Glomerular visceral epithelial cell (primary cell): ENCODE measurements around the gene MUCL3.
A peak's percentile ranks its signal among the peaks of the same experiment; 100 is the strongest.
"Not testable (repeated sequence)": the region's sequence is repeated elsewhere in the genome, so short reads cannot be mapped to it uniquely, and the experiment has no call there.

ENCODE experiments used
- DNase-seq: peaks from one replicate; pipeline ENCODE4 v3.0.0-alpha.2; 2016; ENCODE audit errors: extremely low spot score

MUCL3 gene

GRCh38 chr6:30910473-30910872 is 30.3 kb upstream of the MUCL3 start:
- DNase-seq = not testable (repeated sequence)

- no peak for DNase-seq
Measured at GRCh38 chr6:30912746-30913520, 27.8 kb upstream of the MUCL3 start.

- DNase-seq = no peak
Measured at GRCh38 chr6:30913721-30914075, 27.1 kb upstream of the MUCL3 start.

- peak; percentile 95 for DNase-seq
Measured at GRCh38 chr6:30914076-30914853, 26.5 kb upstream of the MUCL3 start, which contains the start of gene VARS2. Gene VARS2, plus strand, starts transcription at chr6:30914238. Its CDS starts 599 bp downstream, at chr6:30914837.

- DNase-seq = no peak
Measured at GRCh38 chr6:30914854-30915590, 25.8 kb upstream of the MUCL3 start.

- peak; percentile 74 for DNase-seq
Measured at GRCh38 chr6:30915591-30915946, 25.2 kb upstream of the MUCL3 start.

GRCh38 chr6:30917041-30917440 is 23.7 kb upstream of the MUCL3 start:
- DNase-seq = no peak

- no peak for DNase-seq
Measured at GRCh38 chr6:30917487-30917886, 23.3 kb upstream of the MUCL3 start.

- no peak for DNase-seq
Measured at GRCh38 chr6:30918670-30919069, 22.1 kb upstream of the MUCL3 start.

GRCh38 chr6:30922447-30922852 is 18.3 kb upstream of the MUCL3 start:
- DNase-seq = peak; percentile 50

GRCh38 chr6:30924040-30924627 is 16.6 kb upstream of the MUCL3 start:
- DNase-seq = not testable (repeated sequence)

GRCh38 chr6:30926644-30927043 is 14.1 kb upstream of the MUCL3 start:
- DNase-seq = peak; percentile 78

- DNase-seq = not testable (repeated sequence)
Measured at GRCh38 chr6:30927080-30927479, 13.7 kb upstream of the MUCL3 start.

- DNase-seq = no peak
Measured at GRCh38 chr6:30928677-30929076, 12.1 kb upstream of the MUCL3 start.

- DNase-seq = no peak
Measured at GRCh38 chr6:30930506-30930905, 10.3 kb upstream of the MUCL3 start.

- no peak for DNase-seq
Measured at GRCh38 chr6:30931272-30931671, 9.5 kb upstream of the MUCL3 start.

- DNase-seq = peak; percentile 74
Measured at GRCh38 chr6:30931969-30932645, 8.7 kb upstream of the MUCL3 start, which contains the start of gene SFTA2. Gene SFTA2, minus strand, starts transcription at chr6:30932170. Its CDS starts 74 bp downstream, at chr6:30932096.

GRCh38 chr6:30932665-30933365 is 8.0 kb upstream of the MUCL3 start:
- no peak for DNase-seq

- peak; percentile 44 for DNase-seq
Measured at GRCh38 chr6:30935018-30935417, 5.8 kb upstream of the MUCL3 start.

GRCh38 chr6:30937265-30937664 is 3.5 kb upstream of the MUCL3 start:
- no peak for DNase-seq

GRCh38 chr6:30938730-30939129 is 2.0 kb upstream of the MUCL3 start:
- DNase-seq = no peak
